HEK293 (cell line): Measurements from ENCODE around the gene ADAM17.

Experiments
- CTCF ChIA-PET: fragments of 350-600 bp; formaldehyde crosslinking; extraction: SDS; loops from one replicate; lab custom pipeline; 2021; ENCODE audit warnings: antibody characterized with exemption; lab: Yijun Ruan, JAX
- POLR2A ChIA-PET: fragments of 300-600 bp; formaldehyde crosslinking; extraction: SDS; loops from one replicate; lab custom pipeline; 2020; ENCODE audit warnings: antibody characterized with exemption, inconsistent platforms; lab: Yijun Ruan, JAX
- H3K27ac ChIP-seq: fragments of 200-500 bp; sonication (Bioruptor generic); 2 replicates; pipeline ENCODE4 v1.5.1; 2014; ENCODE audit warnings: low read depth, low read length, control low read depth, inconsistent platforms; ENCODE audit errors: extremely low read depth
- H3K36me3 ChIP-seq, 2 experiments: fragments of 200-500 bp in 1 of 2; sonication (Bioruptor generic) in 1 of 2; 1 replicate in 1 of 2; 2 replicates in 1 of 2; pipeline ENCODE4 v1.5.1; 2014 to 2017; ENCODE audit warnings: inconsistent platforms in 2 of 2, low read length in 2 of 2; ENCODE audit not compliant: control insufficient read depth in 2 of 2, insufficient read depth in 1 of 2
- H3K4me1 ChIP-seq: fragments of 200-500 bp; sonication (Bioruptor generic); 2 replicates; pipeline ENCODE4 v1.5.1; 2014; ENCODE audit warnings: mild to moderate bottlenecking, low read length, inconsistent platforms; ENCODE audit not compliant: control insufficient read depth, insufficient read depth
- H3K4me3 ChIP-seq: 2 replicates; pipeline ENCODE4 v1.5.1; 2011; ENCODE audit warnings: low read depth, mild to moderate bottlenecking, control low read depth, low read length, moderate library complexity
- H3K9me3 ChIP-seq: fragments of 200-500 bp; sonication (Bioruptor generic); 2 replicates; pipeline ENCODE4 v1.5.1; 2014; ENCODE audit warnings: low read depth, low read length, inconsistent platforms; ENCODE audit not compliant: control insufficient read depth, insufficient read depth
- CTCF ChIP-seq: fragments of 450-650 bp; formaldehyde crosslinking; IDR thresholded peaks from 2 replicates; pipeline ENCODE4 v1.5.1; 2016; ENCODE audit warnings: missing biosample characterization, missing genetic modification characterization
- GLIS1 ChIP-seq: fragments of 450-650 bp; formaldehyde crosslinking; IDR thresholded peaks from 2 replicates; pipeline ENCODE4 v1.5.1; 2016; ENCODE audit warnings: missing biosample characterization, missing genetic modification characterization
- HOXD13 ChIP-seq: sonication (generic); formaldehyde crosslinking; IDR thresholded peaks from 2 replicates; pipeline ENCODE4 v1.8.0; 2022; ENCODE audit warnings: missing genetic modification reagents, borderline replicate concordance
- KLF1 ChIP-seq: fragments of 450-650 bp; formaldehyde crosslinking; IDR thresholded peaks from 2 replicates; pipeline ENCODE4 v1.5.1; 2016; ENCODE audit warnings: missing biosample characterization, missing genetic modification characterization
- MYNN ChIP-seq: fragments of 450-650 bp; formaldehyde crosslinking; IDR thresholded peaks from 2 replicates; pipeline ENCODE4 v1.5.1; 2016; ENCODE audit warnings: missing biosample characterization, missing genetic modification characterization, borderline replicate concordance
- PRDM10 ChIP-seq: fragments of 450-650 bp; formaldehyde crosslinking; IDR thresholded peaks from 2 replicates; pipeline ENCODE4 v1.5.1; 2016; ENCODE audit warnings: missing biosample characterization, missing genetic modification characterization
- PRDM4 ChIP-seq: fragments of 450-650 bp; formaldehyde crosslinking; IDR thresholded peaks from 2 replicates; pipeline ENCODE4 v1.5.1; 2017; ENCODE audit warnings: missing biosample characterization, missing genetic modification characterization
- PRDM6 ChIP-seq: fragments of 450-650 bp; formaldehyde crosslinking; IDR thresholded peaks from 2 replicates; pipeline ENCODE4 v1.5.1; 2017; ENCODE audit warnings: missing biosample characterization, missing genetic modification characterization
- REPIN1 ChIP-seq: fragments of 450-650 bp; formaldehyde crosslinking; IDR thresholded peaks from 2 replicates; pipeline ENCODE4 v1.5.1; 2017; ENCODE audit warnings: missing biosample characterization, missing genetic modification characterization, low read depth
- SP2 ChIP-seq: fragments of 450-650 bp; formaldehyde crosslinking; IDR thresholded peaks from 2 replicates; pipeline ENCODE4 v1.5.1; 2016; ENCODE audit warnings: missing biosample characterization, missing genetic modification characterization
- ZBTB48 ChIP-seq: fragments of 450-650 bp; formaldehyde crosslinking; IDR thresholded peaks from 2 replicates; pipeline ENCODE4 v1.5.1; 2016; ENCODE audit warnings: missing biosample characterization, missing genetic modification characterization
- ZFHX2 ChIP-seq: fragments of 450-650 bp; formaldehyde crosslinking; conservative IDR thresholded peaks from 2 replicates; pipeline ENCODE4 v1.5.1; 2016; ENCODE audit warnings: missing biosample characterization, missing genetic modification characterization
- ZNF112 ChIP-seq: fragments of 450-650 bp; formaldehyde crosslinking; IDR thresholded peaks from 2 replicates; pipeline ENCODE4 v1.5.0; 2017; ENCODE audit warnings: missing biosample characterization, missing genetic modification characterization
- ZNF366 ChIP-seq: fragments of 450-650 bp; formaldehyde crosslinking; conservative IDR thresholded peaks from 2 replicates; pipeline ENCODE4 v1.5.1; 2016; ENCODE audit warnings: missing biosample characterization, missing genetic modification characterization
- ZNF37A ChIP-seq: fragments of 450-650 bp; IDR thresholded peaks from 2 replicates; pipeline ENCODE4 v1.5.1; 2018; ENCODE audit warnings: missing biosample characterization, missing genetic modification characterization
- ZNF423 ChIP-seq: fragments of 450-650 bp; formaldehyde crosslinking; IDR thresholded peaks from 2 replicates; pipeline ENCODE4 v1.5.1; 2016; ENCODE audit warnings: missing biosample characterization, missing genetic modification characterization
- ZNF501 ChIP-seq: fragments of 450-650 bp; formaldehyde crosslinking; IDR thresholded peaks from 2 replicates; pipeline ENCODE4 v1.5.1; 2016; ENCODE audit warnings: missing biosample characterization, missing genetic modification characterization
- ZNF521 ChIP-seq: fragments of 450-650 bp; formaldehyde crosslinking; IDR thresholded peaks from 2 replicates; pipeline ENCODE4 v1.5.1; 2017; ENCODE audit warnings: missing biosample characterization, mild to moderate bottlenecking, missing genetic modification characterization
- ZNF580 ChIP-seq: fragments of 450-650 bp; formaldehyde crosslinking; IDR thresholded peaks from 2 replicates; pipeline ENCODE4 v1.5.1; 2016; ENCODE audit warnings: missing biosample characterization, missing genetic modification characterization
- ZNF585B ChIP-seq: fragments of 450-650 bp; formaldehyde crosslinking; IDR thresholded peaks from 2 replicates; pipeline ENCODE4 v1.5.1; 2016; ENCODE audit warnings: missing biosample characterization, missing genetic modification characterization
- ZNF629 ChIP-seq: fragments of 450-650 bp; formaldehyde crosslinking; IDR thresholded peaks from 2 replicates; pipeline ENCODE4 v1.5.1; 2017; ENCODE audit warnings: missing biosample characterization, missing genetic modification characterization
- ZNF639 ChIP-seq: fragments of 450-650 bp; formaldehyde crosslinking; IDR thresholded peaks from 2 replicates; pipeline ENCODE4 v1.5.1; 2016; ENCODE audit warnings: missing biosample characterization, missing genetic modification characterization

The ADAM17 gene

GRCh38 chr2:9549420-9549819, 6.2 kb downstream of the ADAM17 start (continued):
- TF ChIP-seq ZNF639, result no peak
- TF ChIP-seq ZBTB48 (tag by site-specific recombination), result no peak
- TF ChIP-seq ZNF580 (tag by site-specific recombination), result no peak
- no peak for TF ChIP-seq MYNN (tag by site-specific recombination)
- TF ChIP-seq ZNF585B, result no peak
- TF ChIP-seq GLIS1, result no peak
- no peak for TF ChIP-seq ZNF112
- TF ChIP-seq ZNF521 (tag by site-specific recombination), result no peak
- no peak for TF ChIP-seq ZNF37A (tag by site-specific recombination)

- peak; percentile 38; the same call in 1 of the 2 replicates for TF ChIP-seq PRDM10
- no peak for TF ChIP-seq ZNF501 (tag by site-specific recombination)
- peak; percentile 25; the same call in 1 of the 2 replicates for TF ChIP-seq ZNF366
- TF ChIP-seq REPIN1, result no peak
- TF ChIP-seq CTCF (tag by site-specific recombination), result no peak
- TF ChIP-seq HOXD13 (CRISPR knock-in tag), result no peak
- TF ChIP-seq SP2, result no peak
- TF ChIP-seq ZNF629 (tag by site-specific recombination), result peak; percentile 52
- TF ChIP-seq PRDM6, result peak; percentile 42; the same call in 1 of the 2 replicates
- no peak for TF ChIP-seq KLF1
- TF ChIP-seq GLIS1, result no peak
- TF ChIP-seq ZNF423, result no peak
- TF ChIP-seq ZFHX2 (tag by site-specific recombination), result no peak
- TF ChIP-seq PRDM4 (tag by site-specific recombination), result no peak
- ChIA-PET CTCF (no interaction called here), POLR2A (interaction anchor here (0.6 kb wide), 1 partner anchor 120 kb away, joined by 6 read pairs; no protein-coding TSS in a partner anchor)
- Histone ChIP-seq H3K4me3 (no peak overlapping the region), H3K27ac (peak overlapping the region; percentile 5; the same call in 1 of the 2 replicates), H3K9me3 (no peaks in the 10 kb centered on the region), H3K4me1 (peaks cover 16% of the 10 kb centered on the region), H3K36me3 (no peaks in the 10 kb centered on the region)
These were observed 7.1 kb downstream of the ADAM17 start for GRCh38 chr2:9548506-9548905.
